GM21529 (cell line): ENCODE results near the gene NKX6-2.

Experiments
- ATAC-seq: cut with Tn5 transposase; IDR thresholded peaks from one replicate; pipeline ENCODE4 v1.9.1; 2021; ENCODE audit not compliant: unreplicated experiment

Gene NKX6-2

GRCh38 chr10:132762267-132762666 lies 23.7 kb downstream of the NKX6-2 start:
- no peak for ATAC-seq

- no peak for ATAC-seq
Measured at GRCh38 chr10:132761395-132762060, 24.4 kb downstream of the NKX6-2 start.

GRCh38 chr10:132758865-132759264 lies 27.1 kb downstream of the NKX6-2 start:
- no peak for ATAC-seq

GRCh38 chr10:132757171-132757570 lies 28.8 kb downstream of the NKX6-2 start:
- no peak for ATAC-seq

- ATAC-seq: no peak
Measured at GRCh38 chr10:132756591-132756990, 29.4 kb downstream of the NKX6-2 start.

- no peak for ATAC-seq
Measured at GRCh38 chr10:132755166-132755711, 30.7 kb downstream of the NKX6-2 start.

- ATAC-seq: no peak
Measured at GRCh38 chr10:132754071-132754470, 31.9 kb downstream of the NKX6-2 start.

- ATAC-seq: no peak
Measured at GRCh38 chr10:132753596-132753995, 32.4 kb downstream of the NKX6-2 start.

- ATAC-seq: no peak
Measured at GRCh38 chr10:132752961-132753360, 33.0 kb downstream of the NKX6-2 start.

- ATAC-seq: no peak
Measured at GRCh38 chr10:132752378-132752777, 33.6 kb downstream of the NKX6-2 start.

GRCh38 chr10:132750936-132751335 lies 35.0 kb downstream of the NKX6-2 start:
- ATAC-seq: no peak

GRCh38 chr10:132749371-132749795 lies 36.6 kb downstream of the NKX6-2 start:
- no peak for ATAC-seq

GRCh38 chr10:132748545-132749370 lies 37.2 kb downstream of the NKX6-2 start:
- no peak for ATAC-seq

GRCh38 chr10:132748135-132748534 lies 37.8 kb downstream of the NKX6-2 start:
- ATAC-seq: no peak

- ATAC-seq: no peak
Measured at GRCh38 chr10:132746801-132747625, 38.9 kb downstream of the NKX6-2 start.

- ATAC-seq: no peak
Measured at GRCh38 chr10:132746386-132746785, 39.6 kb downstream of the NKX6-2 start.

- no peak for ATAC-seq
Measured at GRCh38 chr10:132745971-132746370, 40.0 kb downstream of the NKX6-2 start.

GRCh38 chr10:132745511-132745910 lies 40.4 kb downstream of the NKX6-2 start:
- ATAC-seq: no peak

GRCh38 chr10:132744839-132745238 lies 41.1 kb downstream of the NKX6-2 start:
- no peak for ATAC-seq

- no peak for ATAC-seq
Measured at GRCh38 chr10:132743925-132744490, 41.9 kb downstream of the NKX6-2 start.
